Tibial artery (tissue), 4 donors: Measurements from ENCODE around the gene SLC47A2.

Experiments
- DNase-seq, 2 donors: peaks; one replicate each; pipeline ENCODE4 v3.0.0-alpha.2; 2019
- H3K27ac ChIP-seq, 2 donors: fragments of 200-600 bp; sonication (generic) in 1 of 2; 1 replicate in 1 of 2; 2 replicates in 1 of 2; pipeline ENCODE4 v1.5.1; 2018 to 2019; ENCODE audit warnings: mild to moderate bottlenecking in 1 of 2
- H3K27me3 ChIP-seq, 2 donors: fragments of 200-600 bp; sonication (generic) in 1 of 2; one replicate each; pipeline versions ENCODE4 v1.5.1 to v1.6.0; 2016 to 2019
- H3K36me3 ChIP-seq, 3 donors: fragments of 200-600 bp; sonication (generic) in 2 of 3; one replicate each; pipeline ENCODE4 v1.5.1; 2016 to 2019; ENCODE audit warnings: mild to moderate bottlenecking in 2 of 3
- H3K4me1 ChIP-seq, 4 donors: fragments of 200-600 bp; sonication (generic) in 2 of 4; 1 replicate in 3 of 4; 2 replicates in 1 of 4; pipeline ENCODE4 v1.5.1; 2016 to 2019
- H3K4me3 ChIP-seq, 2 donors: fragments of 200-600 bp; sonication (generic) in 1 of 2; 1 replicate in 1 of 2; 2 replicates in 1 of 2; pipeline ENCODE4 v1.5.1; 2018 to 2019; ENCODE audit warnings: mild to moderate bottlenecking in 2 of 2
- H3K9me3 ChIP-seq, 3 donors: fragments of 200-600 bp; sonication (generic) in 1 of 3; one replicate each; pipeline ENCODE4 v1.5.1; 2016 to 2019
- CTCF ChIP-seq, 2 experiments: fragments of 200-600 bp in 1 of 2; fragments of 450-650 bp in 1 of 2; IDR thresholded peaks; one replicate each; pipeline ENCODE4 v1.5.1; 2017 to 2019; ENCODE audit warnings: antibody characterized with exemption in 2 of 2, mild to moderate bottlenecking in 1 of 2, moderate library complexity in 1 of 2
- intact Hi-C: fragments of 100-400 bp; cut with DNase I; formaldehyde crosslinking; loops from one replicate; pipeline ENCODE4 v1.15.0; 2023; ENCODE audit warnings: low total_unique reads

Gene SLC47A2

GRCh38 chr17:19753661-19754463 lies 37.5 kb upstream of the SLC47A2 start:
- Histone ChIP-seq H3K9me3 (no peaks in the 10 kb centered on the region), H3K27me3 (no peaks in the 10 kb centered on the region), H3K27ac (peak overlapping the region; percentile 82 to 91), H3K4me3 (no peak overlapping the region), H3K36me3 (no peaks in the 10 kb centered on the region), H3K4me1 (peaks cover 3 to 31% (median 22%) of the 10 kb centered on the region in 4 donors)
- peak in 1 of 2 donors; percentile 79 for DNase-seq
- peak; percentile 50 to 56 for TF ChIP-seq CTCF (IDR thresholded peaks at IDR 0.05)
- intact Hi-C loops: no loop called here

- intact Hi-C loops: no loop called here
These were observed 36.7 kb upstream of the SLC47A2 start for GRCh38 chr17:19753051-19753509.

GRCh38 chr17:19752216-19753050 lies 36.0 kb upstream of the SLC47A2 start:
- no peaks in the 10 kb centered on the region for H3K36me3 ChIP-seq
- peaks cover 3 to 43% (median 32%) of the 10 kb centered on the region in 4 donors for H3K4me1 ChIP-seq
- TF ChIP-seq CTCF (IDR thresholded peaks at IDR 0.05): no peak
- DNase-seq: no peak
- intact Hi-C loops: no loop called here
- no peaks in the 10 kb centered on the region for H3K9me3 ChIP-seq
- no peaks in the 10 kb centered on the region for H3K27me3 ChIP-seq
- no peak overlapping the region for H3K4me3 ChIP-seq
- peak overlapping the region; percentile 82 to 91 for H3K27ac ChIP-seq

More at GRCh38 chr17:19753051-19753509, 36.7 kb upstream of the SLC47A2 start:
- no peaks in the 10 kb centered on the region for H3K9me3 ChIP-seq
- H3K27me3 ChIP-seq: no peaks in the 10 kb centered on the region
- H3K27ac ChIP-seq: peak overlapping the region; percentile 82 to 91
- H3K4me3 ChIP-seq: no peak overlapping the region
- peaks cover 3 to 39% (median 29%) of the 10 kb centered on the region in 4 donors for H3K4me1 ChIP-seq
- no peak for TF ChIP-seq CTCF (IDR thresholded peaks at IDR 0.05)
- no peaks in the 10 kb centered on the region for H3K36me3 ChIP-seq
- peak; percentile 76 to 96 for DNase-seq

- Histone ChIP-seq H3K9me3 (no peaks in the 10 kb centered on the region), H3K4me3 (no peak overlapping the region), H3K4me1 (peaks cover 3 to 43% (median 32%) of the 10 kb centered on the region in 4 donors), H3K27me3 (no peaks in the 10 kb centered on the region), H3K36me3 (no peaks in the 10 kb centered on the region), H3K27ac (peak overlapping the region in 1 of 2 donors; percentile 91)
- intact Hi-C loops: no loop called here
- peak in 1 of 2 donors; percentile 48 for DNase-seq
- no peak for TF ChIP-seq CTCF (IDR thresholded peaks at IDR 0.05)
These were observed 34.5 kb upstream of the SLC47A2 start for GRCh38 chr17:19750835-19751234.

GRCh38 chr17:19750020-19750572 lies 33.7 kb upstream of the SLC47A2 start:
- no peak for TF ChIP-seq CTCF (IDR thresholded peaks at IDR 0.05)
- H3K36me3 ChIP-seq: no peaks in the 10 kb centered on the region
- no peak overlapping the region for H3K4me3 ChIP-seq
- no peak for DNase-seq
- intact Hi-C loops: no loop called here
- peaks cover 3 to 48% (median 37%) of the 10 kb centered on the region in 4 donors for H3K4me1 ChIP-seq
- H3K9me3 ChIP-seq: no peaks in the 10 kb centered on the region
- H3K27me3 ChIP-seq: no peaks in the 10 kb centered on the region
- no peak overlapping the region for H3K27ac ChIP-seq
